Measurements from ENCODE around the gene CASP4. TPM values are rescaled to one million over a fixed set of nuclear protein-coding genes. Genes with fewer than 3 reads are reported as not detected.

CASP4 gene
- total RNA-seq, 6 donors from 2014 or later, result 86.7 to 157 (median 104) TPM

DNA sequence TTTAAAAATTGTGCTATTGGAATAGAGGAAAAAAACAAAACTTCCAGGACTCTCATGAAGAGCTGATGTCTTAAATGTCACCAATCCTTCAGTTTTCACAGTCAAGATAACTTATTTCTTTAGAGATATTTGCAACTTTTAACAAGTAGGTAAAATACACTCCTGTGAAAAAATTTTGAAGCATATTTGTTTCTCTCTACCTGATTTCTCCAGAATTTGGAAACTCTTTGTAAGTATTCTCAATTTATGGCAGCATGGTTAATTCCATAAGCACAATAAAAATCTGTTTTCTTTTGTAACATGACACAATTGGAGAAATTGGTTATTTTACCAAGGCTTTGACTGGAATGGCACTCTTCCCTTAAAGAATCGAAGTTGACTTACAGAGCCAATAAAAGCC is 4.1 kb downstream of the CASP4 start:
- WGBS, 2 donors, result 92 to 100% methylated on average over 1 of the region's 1 CpG
- ATAC-seq (ENCODE audit: low FRiP score in 2 of 2) (no peak), DNase-seq (no peak)
- TF ChIP-seq POLR2AphosphoS5 (IDR thresholded peaks at IDR 0.05) (no peak), POLR2A (IDR thresholded peaks at IDR 0.05) (no peak), EP300 (IDR thresholded peaks at IDR 0.05) (no peak)
- TF ChIP-seq, protein P1, sequence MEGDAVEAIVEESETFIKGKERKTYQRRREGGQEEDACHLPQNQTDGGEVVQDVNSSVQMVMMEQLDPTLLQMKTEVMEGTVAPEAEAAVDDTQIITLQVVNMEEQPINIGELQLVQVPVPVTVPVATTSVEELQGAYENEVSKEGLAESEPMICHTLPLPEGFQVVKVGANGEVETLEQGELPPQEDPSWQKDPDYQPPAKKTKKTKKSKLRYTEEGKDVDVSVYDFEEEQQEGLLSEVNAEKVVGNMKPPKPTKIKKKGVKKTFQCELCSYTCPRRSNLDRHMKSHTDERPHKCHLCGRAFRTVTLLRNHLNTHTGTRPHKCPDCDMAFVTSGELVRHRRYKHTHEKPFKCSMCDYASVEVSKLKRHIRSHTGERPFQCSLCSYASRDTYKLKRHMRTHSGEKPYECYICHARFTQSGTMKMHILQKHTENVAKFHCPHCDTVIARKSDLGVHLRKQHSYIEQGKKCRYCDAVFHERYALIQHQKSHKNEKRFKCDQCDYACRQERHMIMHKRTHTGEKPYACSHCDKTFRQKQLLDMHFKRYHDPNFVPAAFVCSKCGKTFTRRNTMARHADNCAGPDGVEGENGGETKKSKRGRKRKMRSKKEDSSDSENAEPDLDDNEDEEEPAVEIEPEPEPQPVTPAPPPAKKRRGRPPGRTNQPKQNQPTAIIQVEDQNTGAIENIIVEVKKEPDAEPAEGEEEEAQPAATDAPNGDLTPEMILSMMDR (IDR thresholded peaks at IDR 0.05), result no peak
- Histone ChIP-seq H3K4me1 (peaks cover 20 to 32% (median 29%) of the 10 kb centered on the region in 4 donors), H3K36me3 (peaks cover 0 to 13% (median 0%) of the 10 kb centered on the region in 4 donors), H3K27ac (no peak overlapping the region), H3K4me3 (no peak overlapping the region), H3K27me3 (no peaks in the 10 kb centered on the region), H3K9me3 (no peaks in the 10 kb centered on the region)

DNA sequence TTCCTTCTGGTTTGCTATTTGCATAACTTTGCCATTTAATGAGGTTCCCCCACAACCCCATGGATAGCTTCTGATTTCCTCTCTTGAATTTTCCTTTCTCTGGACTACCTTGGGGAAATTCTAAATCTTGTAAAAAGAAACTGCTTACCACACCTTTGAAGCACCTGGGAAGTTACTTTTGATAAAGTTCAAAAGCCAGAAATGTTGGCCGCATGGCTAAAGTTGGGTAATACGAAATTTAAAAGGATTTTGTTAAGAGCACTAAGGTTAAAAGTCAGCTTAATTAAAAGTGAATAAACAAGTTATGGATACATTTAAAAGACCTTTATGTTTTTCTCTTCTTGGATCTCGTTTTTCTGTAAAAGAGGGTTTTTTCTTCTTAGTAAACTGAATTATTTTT is 5.5 kb downstream of the CASP4 start:
- ATAC-seq (ENCODE audit: low FRiP score in 2 of 2), result no peak
- WGBS, 2 donors, result 74 to 88% methylated on average over 3 of the region's 3 CpGs

DNA sequence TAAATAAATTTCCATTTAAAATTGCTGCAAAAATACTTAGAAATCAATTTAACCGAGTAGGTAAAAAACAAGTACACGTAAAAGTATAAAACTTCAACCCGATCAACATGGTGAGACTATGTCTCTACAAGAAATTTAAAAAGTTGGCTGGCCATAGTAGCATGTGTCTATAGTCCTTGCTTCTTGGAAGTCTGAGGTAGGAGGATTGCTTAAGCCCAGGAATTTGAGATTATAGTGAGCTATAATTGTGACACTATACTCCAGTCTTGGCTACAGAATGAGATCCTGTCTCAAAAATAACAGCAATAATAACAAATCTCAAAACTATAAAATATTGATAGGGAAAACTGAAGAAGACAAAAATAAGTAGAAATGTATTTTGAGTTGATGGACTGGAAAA is 11.1 kb downstream of the CASP4 start:
- Histone ChIP-seq H3K27me3 (no peaks in the 10 kb centered on the region), H3K9me3 (no peaks in the 10 kb centered on the region), H3K4me3 (no peak overlapping the region), H3K36me3 (peaks cover 0 to 36% (median 11%) of the 10 kb centered on the region in 4 donors), H3K4me1 (peaks cover 12 to 30% (median 20%) of the 10 kb centered on the region in 4 donors), H3K27ac (peak overlapping the region in 1 of 4 donors; percentile 27)
- ATAC-seq (ENCODE audit: low FRiP score in 2 of 2) (no peak), DNase-seq (no peak)
- TF ChIP-seq EP300 (IDR thresholded peaks at IDR 0.05) (no peak), POLR2A (IDR thresholded peaks at IDR 0.05) (no peak), POLR2AphosphoS5 (IDR thresholded peaks at IDR 0.05) (no peak)
- TF ChIP-seq, protein P1 (IDR thresholded peaks at IDR 0.05), result no peak
- 86 to 96% methylated on average over 3 of the region's 3 CpGs for WGBS, 2 donors

More for the DNA sequence above, 5.5 kb downstream of the CASP4 start:
- peaks cover 0 to 13% (median 0%) of the 10 kb centered on the region in 4 donors for H3K36me3 ChIP-seq
- DNase-seq, result no peak
- peak overlapping the region in 1 of 4 donors; percentile 2 for H3K27ac ChIP-seq
- no peak overlapping the region for H3K4me3 ChIP-seq
- TF ChIP-seq POLR2AphosphoS5 (IDR thresholded peaks at IDR 0.05), result no peak
- TF ChIP-seq POLR2A (IDR thresholded peaks at IDR 0.05), result no peak
- TF ChIP-seq, protein P1 (IDR thresholded peaks at IDR 0.05), result no peak
- no peak for TF ChIP-seq EP300 (IDR thresholded peaks at IDR 0.05)
- no peaks in the 10 kb centered on the region for H3K27me3 ChIP-seq
- H3K4me1 ChIP-seq, result peaks cover 22 to 31% (median 29%) of the 10 kb centered on the region in 4 donors
- no peaks in the 10 kb centered on the region for H3K9me3 ChIP-seq

DNA sequence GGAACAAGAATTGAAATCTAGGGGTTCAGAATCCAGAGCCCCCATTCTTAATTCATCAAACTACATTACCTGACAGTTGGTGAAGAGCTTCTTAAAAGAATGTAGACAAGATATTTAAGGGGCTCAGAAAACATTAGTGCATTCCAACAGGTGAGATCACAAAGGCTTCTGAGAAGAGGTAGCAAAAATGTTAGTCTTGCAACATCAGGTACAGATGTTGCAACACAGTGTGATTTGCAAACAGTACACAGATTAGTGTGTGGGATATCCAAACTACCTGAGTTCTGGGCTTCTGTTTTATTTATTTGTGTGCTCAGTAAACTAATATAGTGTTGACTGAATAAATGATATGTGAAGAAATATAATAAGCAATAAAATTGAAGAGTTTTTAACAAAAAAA is 11.8 kb downstream of the CASP4 start:
- Histone ChIP-seq H3K4me3 (no peak overlapping the region), H3K9me3 (no peaks in the 10 kb centered on the region), H3K4me1 (peaks cover 9 to 30% (median 18%) of the 10 kb centered on the region in 4 donors), H3K27ac (peak overlapping the region in 1 of 4 donors; percentile 27), H3K36me3 (peaks cover 0 to 37% (median 14%) of the 10 kb centered on the region in 4 donors), H3K27me3 (no peaks in the 10 kb centered on the region)
- peak in 1 of 2 donors; percentile 46 for ATAC-seq (ENCODE audit: low FRiP score in 2 of 2)
- DNase-seq, result no peak
- TF ChIP-seq, protein P1 (IDR thresholded peaks at IDR 0.05), result no peak
- TF ChIP-seq POLR2AphosphoS5 (IDR thresholded peaks at IDR 0.05) (peak in 1 of 2 donors; percentile 50), EP300 (IDR thresholded peaks at IDR 0.05) (peak in 1 of 4 donors; percentile 35)

DNA sequence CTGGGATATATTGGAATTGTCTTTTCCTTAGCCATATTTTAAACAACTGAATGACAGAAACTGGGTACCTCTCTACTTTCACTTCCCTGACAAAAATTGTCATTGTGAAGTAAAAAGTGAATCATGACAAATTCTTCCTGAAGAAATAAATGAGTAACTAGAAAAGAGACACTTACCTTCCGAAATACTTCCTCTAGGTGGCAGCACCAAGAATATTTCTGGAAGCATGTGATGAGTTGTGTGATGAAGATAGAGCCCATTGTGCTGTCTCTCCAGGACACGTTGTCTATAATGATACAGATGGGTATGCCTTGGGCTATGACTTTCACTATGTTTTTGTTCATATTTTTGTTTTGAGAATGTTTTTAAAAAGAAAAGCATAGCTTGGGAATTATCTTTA is 21.5 kb downstream of the CASP4 start:
- 7 to 17% methylated on average over 2 of the region's 2 CpGs for WGBS, 2 donors
- H3K36me3 ChIP-seq, result peaks cover 36 to 88% (median 59%) of the 10 kb centered on the region in 4 donors
- peak in 1 of 2 donors; percentile 75 for ATAC-seq (ENCODE audit: low FRiP score in 2 of 2)

More for the DNA sequence above, 21.5 kb downstream of the CASP4 start:
- Histone ChIP-seq H3K4me3 (no peak overlapping the region), H3K27ac (no peak overlapping the region), H3K4me1 (no peaks in the 10 kb centered on the region), H3K9me3 (no peaks in the 10 kb centered on the region), H3K27me3 (no peaks in the 10 kb centered on the region)
- no peak for DNase-seq
- TF ChIP-seq EP300 (IDR thresholded peaks at IDR 0.05), result no peak
- TF ChIP-seq, protein P1 (IDR thresholded peaks at IDR 0.05), result peak; percentile 31 to 59 (median 48)
